Kidney tubule cell (primary cell): Measurements from ENCODE around the gene SIGLEC12.
"Not testable (repeated sequence)": the region's sequence is repeated elsewhere in the genome, so short reads cannot be mapped to it uniquely, and the experiment has no call there.

Experiments
- DNase-seq: peaks from one replicate; pipeline ENCODE4 v3.0.0-alpha.2; 2018; ENCODE audit warnings: low spot score

SIGLEC12 gene

GRCh38 chr19:51521781-51522180, 20.2 kb upstream of the SIGLEC12 start:
- DNase-seq, result no peak

- DNase-seq, result no peak
These were observed 19.8 kb upstream of the SIGLEC12 start for GRCh38 chr19:51521357-51521756.

GRCh38 chr19:51520728-51521127, 19.1 kb upstream of the SIGLEC12 start:
- DNase-seq, result no peak

GRCh38 chr19:51514866-51515481, 13.4 kb upstream of the SIGLEC12 start:
- DNase-seq, result peak; percentile 59

- no peak for DNase-seq
These were observed 12.4 kb upstream of the SIGLEC12 start for GRCh38 chr19:51513968-51514367.

- no peak for DNase-seq
These were observed 9.8 kb upstream of the SIGLEC12 start for GRCh38 chr19:51511353-51511752.

- no peak for DNase-seq
These were observed 8.4 kb upstream of the SIGLEC12 start for GRCh38 chr19:51509823-51510660.

GRCh38 chr19:51508059-51508733, 6.6 kb upstream of the SIGLEC12 start:
- DNase-seq, result no peak

- DNase-seq, result no peak
These were observed 6.0 kb upstream of the SIGLEC12 start for GRCh38 chr19:51507640-51508058.

GRCh38 chr19:51507192-51507591, 5.6 kb upstream of the SIGLEC12 start:
- no peak for DNase-seq

- DNase-seq, result no peak
These were observed 4.3 kb upstream of the SIGLEC12 start for GRCh38 chr19:51505904-51506303.

GRCh38 chr19:51503896-51504295, 2.3 kb upstream of the SIGLEC12 start:
- DNase-seq, result no peak

- DNase-seq, result no peak
These were observed 1.8 kb upstream of the SIGLEC12 start for GRCh38 chr19:51503286-51503817.

GRCh38 chr19:51500931-51501330, 669 bp downstream of the SIGLEC12 start:
- not testable (repeated sequence) for DNase-seq

- DNase-seq, result no peak
These were observed 3.9 kb downstream of the SIGLEC12 start for GRCh38 chr19:51497666-51498065.

- no peak for DNase-seq
These were observed 7.8 kb downstream of the SIGLEC12 start for GRCh38 chr19:51493776-51494175.

GRCh38 chr19:51491586-51491985, 10.0 kb downstream of the SIGLEC12 start:
- DNase-seq, result no peak

- no peak for DNase-seq
These were observed 10.9 kb downstream of the SIGLEC12 start for GRCh38 chr19:51490676-51491075.

- no peak for DNase-seq
These were observed 12.5 kb downstream of the SIGLEC12 start for GRCh38 chr19:51489113-51489512.

- no peak for DNase-seq
These were observed 13.1 kb downstream of the SIGLEC12 start for GRCh38 chr19:51488491-51488890.

- no peak for DNase-seq
These were observed 15.5 kb downstream of the SIGLEC12 start for GRCh38 chr19:51485960-51486660.

GRCh38 chr19:51480590-51480989, 21.0 kb downstream of the SIGLEC12 start:
- DNase-seq, result no peak
